K562 (cell line): ENCODE results near the gene TRMT1. TPM values are rescaled to one million over a fixed set of nuclear protein-coding genes. Genes with fewer than 3 reads are reported as not detected.

Source experiments
- AFF4 ChIP-seq: sonication (generic); formaldehyde crosslinking; IDR thresholded peaks from 2 replicates; pipeline ENCODE4 v1.8.0; 2023; ENCODE audit warnings: mild to moderate bottlenecking, missing genetic modification reagents
- BACH1 ChIP-seq: fragments of 200-800 bp; sonication (Bioruptor generic); IDR thresholded peaks from 2 replicates; pipeline ENCODE4 v1.6.1; 2016; ENCODE audit warnings: missing genetic modification characterization, missing compliant biosample characterization
- E2F8 ChIP-seq: fragments of 450-650 bp; IDR thresholded peaks from 2 replicates; pipeline ENCODE4 v1.7.1; 2018; ENCODE audit warnings: mild to moderate bottlenecking, low read depth; ENCODE audit not compliant: partially characterized antibody
- ETS1 ChIP-seq: conservative IDR thresholded peaks from 2 replicates; pipeline ENCODE4 v1.6.1; 2011; ENCODE audit warnings: low read depth, mild to moderate bottlenecking, low read length; ENCODE audit not compliant: control insufficient read depth
- KLF1 ChIP-seq: fragments of 450-650 bp; IDR thresholded peaks from 2 replicates; pipeline ENCODE4 v1.6.1; 2016; ENCODE audit warnings: missing genetic modification characterization, missing compliant biosample characterization
- MEIS2 ChIP-seq: fragments of 450-650 bp; IDR thresholded peaks from 2 replicates; pipeline ENCODE4 v1.6.1; 2014; ENCODE audit warnings: mild to moderate bottlenecking; ENCODE audit not compliant: partially characterized antibody
- RBM22 ChIP-seq: fragments of 200-400 bp; formaldehyde crosslinking; IDR thresholded peaks from 2 replicates; pipeline ENCODE4 v1.6.1; 2018; ENCODE audit warnings: low read length, low read depth; ENCODE audit not compliant: poor library complexity, severe bottlenecking
- TAL1 ChIP-seq: fragments of 450-650 bp; IDR thresholded peaks from 2 replicates; pipeline ENCODE4 v1.6.1; 2016; ENCODE audit warnings: mild to moderate bottlenecking
- ZBTB1 ChIP-seq: sonication (generic); formaldehyde crosslinking; IDR thresholded peaks from 2 replicates; pipeline ENCODE4 v1.8.1; 2023; ENCODE audit warnings: missing genetic modification reagents, low read depth, mild to moderate bottlenecking, borderline replicate concordance
- ZBTB26 ChIP-seq: fragments of 450-650 bp; formaldehyde crosslinking; IDR thresholded peaks from 2 replicates; pipeline ENCODE4 v1.4.0; 2022; ENCODE audit warnings: missing genetic modification characterization
- ZNF347 ChIP-seq: fragments of 450-650 bp; formaldehyde crosslinking; IDR thresholded peaks from 2 replicates; pipeline ENCODE4 v1.4.0; 2020; ENCODE audit warnings: low read depth, mild to moderate bottlenecking, moderate library complexity
- ZNF668 ChIP-seq: fragments of 250-450 bp; sonication (Bioruptor Pico); IDR thresholded peaks from 2 replicates; pipeline ENCODE4 v1.8.0; 2022; ENCODE audit warnings: mild to moderate bottlenecking, inconsistent platforms
- polyA plus RNA-seq, 8 experiments: library from polyadenylated mRNA; depleted of rRNA in 4 of 8; stranded (reverse) in 5 of 8; unstranded in 3 of 8; fragments of >200 nt; fragmentation: Nextera tagmentation in 2 of 8; fragmentation: Illumina TruSeq in 1 of 8; extraction: Ambion mirVana in 2 of 8; extraction: Trizol in 1 of 8; gene quantifications; 2 replicates each; pipeline versions ENCODE4 v1.2.1 to v1.2.3, GENCODE V29; 2011 to 2014; ENCODE audit warnings: inconsistent platforms in 1 of 8, missing spikeins in 1 of 8
- total RNA-seq, 7 experiments: library from RNA; depleted of rRNA in 6 of 7; stranded (reverse); fragments of >200 nt in 6 of 7; fragmentation: Illumina TruSeq in 2 of 7; extraction: Trizol in 2 of 7; gene quantifications; 2 replicates each; pipeline versions ENCODE4 v1.2.1 to v1.2.3, GENCODE V29; 2011 to 2021; ENCODE audit warnings: low replicate concordance in 1 of 7
- TF ChIP-seq, protein P1 (sequence below): sonication (generic); formaldehyde crosslinking; IDR thresholded peaks from 2 replicates; pipeline ENCODE4 v1.8.0; 2022; ENCODE audit warnings: missing genetic modification reagents, mild to moderate bottlenecking, borderline replicate concordance

The TRMT1 gene
- total and polyA plus RNA-seq, 9 of the 15 experiments (the other 6 are each of a cell fraction or from before 2014, with no cell fraction given), result 5.8 to 158 (median 54.3) TPM

- TF ChIP-seq ETS1, result peak; percentile 76; the same call in 1 of the 2 replicates
- no peak for TF ChIP-seq TAL1
- peak; percentile 66 for TF ChIP-seq KLF1 (tag)
- TF ChIP-seq, protein P1, sequence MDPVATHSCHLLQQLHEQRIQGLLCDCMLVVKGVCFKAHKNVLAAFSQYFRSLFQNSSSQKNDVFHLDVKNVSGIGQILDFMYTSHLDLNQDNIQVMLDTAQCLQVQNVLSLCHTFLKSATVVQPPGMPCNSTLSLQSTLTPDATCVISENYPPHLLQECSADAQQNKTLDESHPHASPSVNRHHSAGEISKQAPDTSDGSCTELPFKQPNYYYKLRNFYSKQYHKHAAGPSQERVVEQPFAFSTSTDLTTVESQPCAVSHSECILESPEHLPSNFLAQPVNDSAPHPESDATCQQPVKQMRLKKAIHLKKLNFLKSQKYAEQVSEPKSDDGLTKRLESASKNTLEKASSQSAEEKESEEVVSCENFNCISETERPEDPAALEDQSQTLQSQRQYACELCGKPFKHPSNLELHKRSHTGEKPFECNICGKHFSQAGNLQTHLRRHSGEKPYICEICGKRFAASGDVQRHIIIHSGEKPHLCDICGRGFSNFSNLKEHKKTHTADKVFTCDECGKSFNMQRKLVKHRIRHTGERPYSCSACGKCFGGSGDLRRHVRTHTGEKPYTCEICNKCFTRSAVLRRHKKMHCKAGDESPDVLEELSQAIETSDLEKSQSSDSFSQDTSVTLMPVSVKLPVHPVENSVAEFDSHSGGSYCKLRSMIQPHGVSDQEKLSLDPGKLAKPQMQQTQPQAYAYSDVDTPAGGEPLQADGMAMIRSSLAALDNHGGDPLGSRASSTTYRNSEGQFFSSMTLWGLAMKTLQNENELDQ (CRISPR knock-in tag), result no peak
- no peak for TF ChIP-seq ZBTB26 (CRISPR knock-in tag)
- TF ChIP-seq MEIS2, result no peak
- peak; percentile 80; the same call in 1 of the 2 replicates for TF ChIP-seq ZNF668 (CRISPR knock-in tag)
- TF ChIP-seq ZBTB1 (CRISPR knock-in tag), result peak; percentile 97
- peak; percentile 77 for TF ChIP-seq RBM22
- TF ChIP-seq AFF4, result peak; percentile 17; the same call in 1 of the 2 replicates
- peak; percentile 13 for TF ChIP-seq E2F8
- no peak for TF ChIP-seq ZNF347 (CRISPR knock-in tag)
- peak; percentile 13; the same call in 1 of the 2 replicates for TF ChIP-seq BACH1
Measured at GRCh38 chr19:13099073-13099999, 17.2 kb downstream of the TRMT1 start (continued).
